Body of pancreas (tissue), 4 donors: Measurements from ENCODE around the gene DENND2A.

Experiments
- CTCF ChIP-seq, 7 experiments: fragments of 450-650 bp in 4 of 7; fragments of 200-600 bp in 3 of 7; sonication (generic) in 3 of 7; IDR thresholded peaks; one replicate each; pipeline ENCODE4 v1.5.1; 2016 to 2019; ENCODE audit warnings: antibody characterized with exemption in 7 of 7
- POLR2A ChIP-seq, 3 donors: fragments of 450-650 bp; IDR thresholded peaks; one replicate each; pipeline ENCODE4 v1.6.1; 2016; ENCODE audit warnings: antibody characterized with exemption in 3 of 3, mild to moderate bottlenecking in 2 of 3

- TF ChIP-seq CTCF (IDR thresholded peaks at IDR 0.05) (no peak), POLR2A (IDR thresholded peaks at IDR 0.05) (no peak)
Measured at GRCh38 chr7:140684066-140684950, 43.7 kb upstream of the DENND2A start.
